Stomach (tissue), 9 donors: ENCODE results near the gene IFNGR1. TPM values are rescaled to one million over a fixed set of nuclear protein-coding genes. Genes with fewer than 3 reads are reported as not detected.

ENCODE experiments used
- DNase-seq, 2 donors: peaks; one replicate each; pipeline versions ENCODE4 v3.0.0 to v3.0.0-alpha.2; 2013 to 2019
- H3K27ac ChIP-seq, 5 donors: fragments of 200-600 bp in 4 of 5; sonication (generic) in 4 of 5; one replicate each; pipeline ENCODE4 v1.5.1; 2013 to 2019; ENCODE audit warnings: mild to moderate bottlenecking in 1 of 5, moderate library complexity in 1 of 5
- H3K27me3 ChIP-seq, 3 donors: fragments of 200-600 bp; sonication (generic); one replicate each; pipeline ENCODE4 v1.5.1; 2017 to 2019; ENCODE audit warnings: mixed run types in 1 of 3
- H3K36me3 ChIP-seq, 4 donors: fragments of 200-600 bp; sonication (generic); 1 replicate in 3 of 4; 2 replicates in 1 of 4; pipeline ENCODE4 v1.5.1; 2016 to 2019
- H3K4me1 ChIP-seq, 4 donors: fragments of 200-600 bp; sonication (generic); one replicate each; pipeline ENCODE4 v1.5.1; 2016 to 2019
- H3K4me3 ChIP-seq, 4 donors: fragments of 200-600 bp; sonication (generic) in 3 of 4; one replicate each; pipeline ENCODE4 v1.5.1; 2016 to 2019; ENCODE audit warnings: mild to moderate bottlenecking in 1 of 4
- H3K9me3 ChIP-seq, 4 donors: fragments of 200-600 bp; sonication (generic); one replicate each; pipeline ENCODE4 v1.5.1; 2016 to 2019
- CTCF ChIP-seq, 7 experiments: fragments of 450-650 bp in 4 of 7; fragments of 200-600 bp in 3 of 7; sonication (generic) in 3 of 7; IDR thresholded peaks; one replicate each; pipeline ENCODE4 v1.5.1; 2016 to 2019; ENCODE audit warnings: antibody characterized with exemption in 7 of 7, control low read depth in 2 of 7, mild to moderate bottlenecking in 1 of 7
- EP300 ChIP-seq: sonication (generic); formaldehyde crosslinking; IDR thresholded peaks from one replicate; pipeline ENCODE4 v1.6.1; 2017; ENCODE audit warnings: antibody characterized with exemption
- POLR2A ChIP-seq, 4 donors: fragments of 450-650 bp; IDR thresholded peaks; one replicate each; pipeline ENCODE4 v1.6.1; 2016; ENCODE audit warnings: antibody characterized with exemption in 4 of 4, control low read depth in 2 of 4, mild to moderate bottlenecking in 1 of 4, moderate library complexity in 1 of 4
- POLR2AphosphoS5 ChIP-seq, 3 donors: sonication (generic); formaldehyde crosslinking; IDR thresholded peaks; one replicate each; pipeline ENCODE4 v1.6.1; 2016; ENCODE audit warnings: antibody characterized with exemption in 3 of 3
- WGBS, 5 donors: extraction: QIAGEN DNeasy Blood & Tissue Kit in 3 of 5; methylation state at CpG; one replicate each; pipeline versions ENCODE4 v1.1.5 to v1.1.7; 2013 to 2018; 5-methylcytosine and 5-hydroxymethylcytosine counted together
- intact Hi-C: fragments of 100-400 bp; cut with DNase I; formaldehyde crosslinking; loops from one replicate; pipeline ENCODE4 v1.15.1; 2023; ENCODE audit warnings: low total_unique reads
- polyA plus RNA-seq, 3 donors: library from polyadenylated mRNA; stranded (reverse); fragments of 200-250 nt; gene quantifications; one replicate each; pipeline ENCODE4 v1.2.3, GENCODE V29; 2013
- total RNA-seq, 5 donors: library from RNA; depleted of rRNA; stranded (reverse); fragments of >200 nt; gene quantifications; one replicate each; pipeline versions ENCODE4 v1.1.0 to v1.2.3, GENCODE V29; 2014 to 2016
- donor health status: healthy with polysubstance abuse.
- donor health status: Bipolar disorder and iron deficiency.
- donor health status: healthy.

Gene IFNGR1
- total and polyA plus RNA-seq, 8 donors = 1.2 to 122 (median 30.0) TPM

GRCh38 chr6:137175868-137176245 is 43.3 kb downstream of the IFNGR1 start:
- 22 to 93% (median 82%) methylated on average over 1 of the region's 1 CpG for WGBS, 5 donors
- no peaks in the 10 kb centered on the region for H3K27me3 ChIP-seq
- H3K36me3 ChIP-seq = no peaks in the 10 kb centered on the region
- H3K4me1 ChIP-seq = no peaks in the 10 kb centered on the region
- DNase-seq = no peak
- peaks cover 0 to 5% (median under 1%) of the 10 kb centered on the region in 4 donors for H3K9me3 ChIP-seq
- intact Hi-C loops = no loop called here
- no peak overlapping the region for H3K4me3 ChIP-seq
- no peak overlapping the region for H3K27ac ChIP-seq
- TF ChIP-seq POLR2AphosphoS5 (IDR thresholded peaks at IDR 0.05) (no peak), POLR2A (IDR thresholded peaks at IDR 0.05) (no peak)

- H3K27me3 ChIP-seq = no peaks in the 10 kb centered on the region
- WGBS, 5 donors = 38 to 52% (median 39%) methylated on average over 4 of the region's 4 CpGs
- H3K4me1 ChIP-seq = no peaks in the 10 kb centered on the region
- intact Hi-C loops = no loop called here
- peaks cover 0 to under 1% (median 0%) of the 10 kb centered on the region in 4 donors for H3K9me3 ChIP-seq
- no peaks in the 10 kb centered on the region for H3K36me3 ChIP-seq
- TF ChIP-seq CTCF (IDR thresholded peaks at IDR 0.05) (no peak), POLR2AphosphoS5 (IDR thresholded peaks at IDR 0.05) (no peak), POLR2A (IDR thresholded peaks at IDR 0.05) (no peak), EP300 (no peak)
- H3K27ac ChIP-seq = no peak overlapping the region
- DNase-seq = no peak
- H3K4me3 ChIP-seq = no peak overlapping the region
Observed at GRCh38 chr6:137175157-137175867, 43.9 kb downstream of the IFNGR1 start.

- Histone ChIP-seq H3K27ac (no peak within 1 kb of the TSS), H3K4me3 (no peak within 1 kb of the TSS), H3K9me3 (no peaks in the 10 kb centered on the region), H3K27me3 (no peaks in the 10 kb centered on the region), H3K36me3 (no peaks in the 10 kb centered on the region), H3K4me1 (no peaks in the 10 kb centered on the region)
- no peak for DNase-seq
- TF ChIP-seq EP300 = no peak
- TF ChIP-seq POLR2A (IDR thresholded peaks at IDR 0.05) = no peak
- TF ChIP-seq CTCF (IDR thresholded peaks at IDR 0.05) = no peak
- TF ChIP-seq POLR2AphosphoS5 (IDR thresholded peaks at IDR 0.05) = no peak
- WGBS, 5 donors = 85 to 95% (median 88%) methylated on average over 4 of the region's 4 CpGs
- intact Hi-C loops = no loop called here
Observed at GRCh38 chr6:137173501-137173900, 45.7 kb downstream of the IFNGR1 start, which contains the start of gene IL22RA2. TSS of gene IL22RA2 (minus strand) at chr6:137173644. CDS start at chr6:137161749, 11,895 bp downstream.

- no peaks in the 10 kb centered on the region for H3K4me1 ChIP-seq
- intact Hi-C loops = no loop called here
- H3K36me3 ChIP-seq = no peaks in the 10 kb centered on the region
- no peak overlapping the region for H3K27ac ChIP-seq
- no peak overlapping the region for H3K4me3 ChIP-seq
- DNase-seq = no peak
- TF ChIP-seq POLR2AphosphoS5 (IDR thresholded peaks at IDR 0.05) (no peak), CTCF (IDR thresholded peaks at IDR 0.05) (no peak), EP300 (no peak), POLR2A (IDR thresholded peaks at IDR 0.05) (no peak)
- no peaks in the 10 kb centered on the region for H3K27me3 ChIP-seq
- no peaks in the 10 kb centered on the region for H3K9me3 ChIP-seq
- 93 to 96% (median 94%) methylated on average over 11 of the region's 11 CpGs for WGBS, 5 donors
Observed at GRCh38 chr6:137172734-137173431, 46.3 kb downstream of the IFNGR1 start.
